GM18511 (cell line): Measurements from ENCODE around the gene RHOV.
A peak's percentile ranks its signal among the peaks of the same experiment; 100 is the strongest.

Experiments used
- ATAC-seq: cut with Tn5 transposase; IDR thresholded peaks from one replicate; pipeline ENCODE4 v1.9.1; 2021; ENCODE audit warnings: mild to moderate bottlenecking, moderate library complexity; ENCODE audit not compliant: unreplicated experiment

RHOV gene

DNA sequence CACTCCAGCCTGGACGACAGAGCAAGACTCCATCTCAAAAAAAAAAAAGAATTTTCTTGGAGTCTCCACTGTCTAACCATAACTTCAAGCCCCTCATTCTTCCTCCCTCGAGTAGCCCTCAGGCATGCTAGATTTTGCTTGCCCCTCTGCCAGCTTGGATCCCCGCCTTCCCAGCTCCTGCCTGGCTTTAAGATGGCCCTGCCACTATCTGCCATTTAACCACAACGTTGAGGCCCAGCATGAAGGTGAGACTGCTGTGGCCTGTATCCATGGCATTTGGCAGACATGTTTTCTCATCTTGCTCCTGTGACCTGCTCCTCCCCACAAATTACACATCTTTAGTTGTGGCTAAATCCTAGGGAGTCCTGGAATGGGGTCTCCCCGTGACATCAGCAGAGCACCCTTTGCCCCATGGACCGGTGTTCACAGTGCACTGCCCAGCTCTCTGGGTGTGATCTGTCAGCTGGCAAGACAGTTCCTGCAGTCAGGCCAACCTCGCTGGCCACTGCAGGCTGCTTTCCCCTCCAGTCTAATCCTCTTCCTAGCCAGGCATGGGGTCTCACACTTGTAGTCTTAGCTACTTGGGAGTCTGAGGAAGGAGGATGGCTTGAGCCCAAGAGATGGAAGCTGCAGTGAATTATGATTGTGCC lies 30.6 kb upstream of the RHOV start:
- ATAC-seq: no peak

DNA sequence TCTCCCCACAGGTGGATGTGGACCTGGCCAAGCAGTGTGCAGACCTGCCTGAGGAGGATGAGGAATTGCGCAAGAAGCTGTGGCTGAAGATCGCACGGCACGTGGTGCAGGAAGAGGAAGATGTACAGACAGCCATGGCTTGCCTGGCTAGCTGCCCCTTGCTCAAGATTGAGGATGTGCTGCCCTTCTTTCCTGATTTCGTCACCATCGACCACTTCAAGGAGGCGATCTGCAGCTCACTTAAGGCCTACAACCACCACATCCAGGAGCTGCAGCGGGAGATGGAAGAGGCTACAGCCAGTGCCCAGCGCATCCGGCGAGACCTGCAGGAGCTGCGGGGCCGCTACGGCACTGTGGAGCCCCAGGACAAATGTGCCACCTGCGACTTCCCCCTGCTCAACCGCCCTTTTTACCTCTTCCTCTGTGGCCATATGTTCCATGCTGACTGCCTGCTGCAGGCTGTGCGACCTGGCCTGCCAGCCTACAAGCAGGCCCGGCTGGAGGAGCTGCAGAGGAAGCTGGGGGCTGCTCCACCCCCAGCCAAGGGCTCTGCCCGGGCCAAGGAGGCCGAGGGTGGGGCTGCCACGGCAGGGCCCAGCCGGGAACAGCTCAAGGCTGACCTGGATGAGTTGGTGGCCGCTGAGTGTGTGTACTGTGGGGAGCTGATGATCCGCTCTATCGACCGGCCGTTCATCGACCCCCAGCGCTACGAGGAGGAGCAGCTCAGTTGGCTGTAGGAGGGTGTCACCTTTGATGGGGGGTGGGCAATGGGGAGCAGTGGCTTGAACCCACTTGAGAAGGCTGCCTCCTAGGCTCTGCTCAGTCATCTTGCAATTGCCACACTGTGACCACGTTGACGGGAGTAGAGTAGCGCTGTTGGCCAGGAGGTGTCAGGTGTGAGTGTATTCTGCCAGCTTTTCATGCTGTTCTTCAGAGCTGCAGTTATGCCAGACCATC lies 28.8 kb upstream of the RHOV start:
- ATAC-seq: no peak

DNA sequence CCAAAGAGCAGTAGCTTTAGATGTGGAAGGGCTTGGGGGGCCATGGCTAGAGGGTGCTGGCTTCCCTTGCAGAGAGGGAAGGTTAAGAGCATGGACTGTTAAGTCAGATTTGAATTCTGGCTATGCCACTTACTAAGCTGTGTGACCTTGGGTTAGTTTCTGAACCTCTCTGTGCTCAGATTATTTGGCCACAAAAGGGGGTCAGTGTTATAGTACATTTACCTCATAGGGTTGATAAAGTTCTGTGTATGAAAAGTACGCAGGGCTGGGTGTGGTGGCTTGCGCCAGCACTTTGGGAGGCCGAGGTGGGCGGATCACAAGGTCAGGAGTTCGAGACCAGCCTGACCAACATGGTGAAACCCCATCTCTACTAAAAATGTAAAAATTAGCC lies 27.0 kb upstream of the RHOV start:
- no peak for ATAC-seq

DNA sequence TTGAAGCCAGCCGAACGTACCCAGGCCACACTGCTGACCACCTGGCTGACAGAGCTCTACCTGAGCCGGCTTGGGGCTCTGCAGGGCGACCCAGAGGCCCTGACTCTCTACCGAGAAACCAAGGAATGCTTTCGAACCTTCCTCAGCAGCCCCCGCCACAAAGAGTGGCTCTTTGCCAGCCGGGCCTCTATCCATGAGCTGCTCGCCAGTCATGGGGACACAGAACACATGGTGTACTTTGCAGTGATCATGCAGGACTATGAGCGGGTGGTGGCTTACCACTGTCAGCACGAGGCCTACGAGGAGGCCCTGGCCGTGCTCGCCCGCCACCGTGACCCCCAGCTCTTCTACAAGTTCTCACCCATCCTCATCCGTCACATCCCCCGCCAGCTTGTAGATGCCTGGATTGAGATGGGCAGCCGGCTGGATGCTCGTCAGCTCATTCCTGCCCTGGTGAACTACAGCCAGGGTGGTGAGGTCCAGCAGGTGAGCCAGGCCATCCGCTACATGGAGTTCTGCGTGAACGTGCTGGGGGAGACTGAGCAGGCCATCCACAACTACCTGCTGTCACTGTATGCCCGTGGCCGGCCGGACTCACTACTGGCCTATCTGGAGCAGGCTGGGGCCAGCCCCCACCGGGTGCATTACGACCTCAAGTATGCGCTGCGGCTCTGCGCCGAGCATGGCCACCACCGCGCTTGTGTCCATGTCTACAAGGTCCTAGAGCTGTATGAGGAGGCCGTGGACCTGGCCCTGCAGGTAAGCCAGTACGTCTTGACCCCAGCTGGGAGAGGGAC lies 26.4 kb upstream of the RHOV start:
- no peak for ATAC-seq

DNA sequence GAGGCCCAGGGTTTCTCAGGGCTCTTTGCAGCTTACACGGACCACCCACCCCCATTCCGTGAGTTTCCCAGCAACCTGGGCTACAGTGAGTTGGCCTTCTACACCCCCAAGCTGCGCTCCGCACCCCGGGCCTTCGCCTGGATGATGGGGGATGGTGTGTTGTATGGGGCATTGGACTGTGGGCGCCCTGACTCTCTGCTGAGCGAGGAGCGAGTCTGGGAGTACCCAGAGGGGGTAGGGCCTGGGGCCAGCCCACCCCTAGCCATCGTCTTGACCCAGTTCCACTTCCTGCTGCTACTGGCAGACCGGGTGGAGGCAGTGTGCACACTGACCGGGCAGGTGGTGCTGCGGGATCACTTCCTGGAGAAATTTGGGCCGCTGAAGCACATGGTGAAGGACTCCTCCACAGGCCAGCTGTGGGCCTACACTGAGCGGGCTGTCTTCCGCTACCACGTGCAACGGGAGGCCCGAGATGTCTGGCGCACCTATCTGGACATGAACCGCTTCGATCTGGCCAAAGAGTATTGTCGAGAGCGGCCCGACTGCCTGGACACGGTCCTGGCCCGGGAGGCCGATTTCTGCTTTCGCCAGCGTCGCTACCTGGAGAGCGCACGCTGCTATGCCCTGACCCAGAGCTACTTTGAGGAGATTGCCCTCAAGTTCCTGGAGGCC lies 25.6 kb upstream of the RHOV start:
- no peak for ATAC-seq

DNA sequence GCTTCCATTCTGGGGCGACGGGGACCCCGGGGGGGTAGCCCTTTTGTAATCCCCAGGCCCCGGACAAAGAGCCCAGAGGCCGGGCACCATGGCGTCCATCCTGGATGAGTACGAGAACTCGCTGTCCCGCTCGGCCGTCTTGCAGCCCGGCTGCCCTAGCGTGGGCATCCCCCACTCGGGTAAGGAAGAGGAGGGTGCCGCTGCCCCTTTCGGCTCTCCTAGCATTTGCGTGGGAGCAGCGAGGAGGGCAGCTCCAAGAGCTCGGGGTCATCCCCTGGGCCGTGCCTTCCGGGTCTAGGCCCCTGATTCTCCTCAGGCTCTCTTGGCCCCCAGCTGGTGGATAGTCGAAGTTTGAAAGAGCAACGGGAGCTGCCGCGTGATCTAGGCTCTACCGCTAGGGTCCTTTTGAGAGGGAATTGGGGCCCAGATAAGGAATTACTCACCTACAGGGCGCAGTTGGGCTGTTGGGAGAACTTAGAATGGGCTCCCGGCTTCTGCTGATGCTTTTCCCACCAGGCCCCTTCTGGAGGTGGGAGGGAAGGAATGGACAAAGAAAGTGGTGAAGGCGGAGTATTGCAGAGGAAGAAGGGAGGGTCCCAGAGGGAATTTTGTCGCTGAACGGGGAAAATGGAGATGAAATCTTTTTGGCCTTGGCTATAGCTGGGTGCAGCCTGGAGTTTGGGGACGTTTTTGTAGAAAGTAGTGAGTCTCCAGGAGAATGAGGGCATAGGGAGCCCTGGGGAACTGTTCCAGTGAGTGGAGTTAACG lies 20.8 kb upstream of the RHOV start:
- peak; percentile 57 for ATAC-seq

DNA sequence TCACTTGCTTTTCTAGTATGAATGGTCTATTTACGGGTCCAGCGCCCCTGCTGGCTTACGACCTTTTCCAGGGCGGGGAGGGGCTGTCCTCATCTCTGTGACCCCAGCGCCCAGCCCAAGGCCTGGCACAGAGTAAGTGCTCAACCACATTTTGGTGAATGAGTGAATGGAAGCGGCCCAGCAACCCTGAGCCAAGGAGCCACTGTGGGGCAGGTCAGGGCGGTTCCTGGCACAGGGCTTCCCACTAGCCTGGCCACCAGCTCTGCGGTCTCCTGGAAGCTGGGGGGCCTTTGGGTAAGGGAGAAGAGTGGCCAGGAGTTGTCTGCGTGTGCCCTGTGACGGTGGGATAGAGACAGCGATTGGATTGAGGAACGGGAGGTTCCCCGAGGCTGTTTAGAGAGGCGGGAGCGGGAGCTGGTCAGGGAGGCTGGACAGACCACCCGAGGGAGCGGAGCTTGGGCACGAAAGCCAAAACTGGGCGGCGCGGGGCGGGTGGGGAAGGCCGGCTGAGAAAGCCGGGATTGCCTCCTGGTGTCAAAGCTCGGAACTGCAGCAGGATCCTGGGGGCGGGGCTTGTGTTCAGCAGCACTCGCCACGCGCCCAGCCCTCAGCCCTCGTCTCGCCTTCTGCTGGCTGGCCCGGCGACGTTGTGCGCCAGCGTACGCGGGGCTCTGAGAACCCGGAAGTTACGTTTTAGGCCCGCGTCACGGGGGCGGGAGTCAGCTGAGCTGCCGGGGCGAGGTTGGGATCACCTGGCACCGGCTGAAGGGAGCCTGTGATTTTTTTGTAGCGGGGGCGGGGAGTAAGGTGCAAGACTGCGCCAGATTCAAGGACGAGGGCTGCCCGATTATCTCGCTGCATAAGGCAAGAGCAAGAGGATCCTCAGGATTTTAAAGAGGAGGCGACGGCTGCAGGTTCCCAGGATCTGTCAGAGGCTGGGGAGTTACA lies 20.0 kb upstream of the RHOV start, which contains the start of gene VPS18:
VPS18 (plus strand) TSS at position 718 of the 948 bp plus-strand sequence. CDS start 319 bp downstream, outside the sequence.
- ATAC-seq: peak; percentile 93

DNA sequence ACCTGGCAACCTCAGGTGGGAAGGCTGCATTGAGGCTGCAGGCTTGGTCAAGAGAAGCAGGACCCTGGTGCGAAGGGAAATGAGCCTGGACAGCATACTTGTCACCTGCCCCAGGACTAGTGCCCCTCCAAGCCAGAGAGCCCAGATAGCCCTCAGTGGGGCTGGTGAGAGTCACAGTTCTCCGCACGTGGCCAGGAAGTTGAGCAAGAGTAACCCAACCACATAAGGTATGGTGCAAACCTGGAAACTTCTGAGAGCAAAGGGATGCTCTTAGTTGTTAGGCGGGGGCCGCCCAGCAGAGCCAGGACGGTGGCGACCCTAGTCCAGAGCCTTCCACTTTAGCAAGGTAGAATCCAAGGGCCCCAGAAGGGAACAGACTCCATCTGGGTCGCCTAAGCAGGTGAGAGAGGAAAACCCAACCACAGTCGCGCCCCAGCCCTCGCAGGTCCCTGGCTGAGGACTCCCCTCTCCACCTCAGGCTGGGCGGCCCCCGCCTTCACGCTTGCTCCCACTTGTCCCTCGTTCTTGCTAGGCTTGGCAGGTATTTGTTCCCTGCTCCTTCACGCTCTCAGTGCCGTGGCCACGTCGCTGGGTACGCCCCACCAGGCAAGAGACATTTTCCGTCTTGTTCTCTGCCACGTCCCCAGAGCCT lies 19.1 kb upstream of the RHOV start:
- ATAC-seq: no peak

DNA sequence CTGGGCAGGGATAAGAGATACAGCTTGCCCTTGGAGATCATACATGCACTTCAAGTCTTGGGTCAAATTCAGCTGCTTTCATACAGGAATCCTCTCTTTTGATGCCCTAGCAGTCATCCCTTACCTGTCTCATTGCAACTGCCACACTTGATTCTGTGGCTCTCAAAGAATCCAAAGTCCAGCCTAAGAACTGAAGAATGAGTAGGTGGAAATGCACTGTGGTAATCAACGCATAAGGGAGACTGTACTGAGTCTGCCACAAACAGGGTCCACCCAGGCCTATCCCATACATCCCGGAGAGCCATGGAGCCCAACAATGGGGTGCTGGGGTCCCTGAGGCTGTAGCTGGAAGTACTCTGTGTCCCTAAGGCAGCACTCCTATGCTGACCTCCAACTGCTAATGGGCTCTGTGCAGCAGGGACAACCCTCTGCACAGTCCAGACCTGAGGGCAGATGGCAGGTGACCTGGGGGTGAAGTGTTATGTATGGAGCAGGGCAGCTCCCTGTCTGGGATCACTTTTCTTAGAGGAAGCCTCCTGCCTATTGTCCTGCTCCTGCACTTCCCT lies 18.5 kb upstream of the RHOV start:
- ATAC-seq: no peak

DNA sequence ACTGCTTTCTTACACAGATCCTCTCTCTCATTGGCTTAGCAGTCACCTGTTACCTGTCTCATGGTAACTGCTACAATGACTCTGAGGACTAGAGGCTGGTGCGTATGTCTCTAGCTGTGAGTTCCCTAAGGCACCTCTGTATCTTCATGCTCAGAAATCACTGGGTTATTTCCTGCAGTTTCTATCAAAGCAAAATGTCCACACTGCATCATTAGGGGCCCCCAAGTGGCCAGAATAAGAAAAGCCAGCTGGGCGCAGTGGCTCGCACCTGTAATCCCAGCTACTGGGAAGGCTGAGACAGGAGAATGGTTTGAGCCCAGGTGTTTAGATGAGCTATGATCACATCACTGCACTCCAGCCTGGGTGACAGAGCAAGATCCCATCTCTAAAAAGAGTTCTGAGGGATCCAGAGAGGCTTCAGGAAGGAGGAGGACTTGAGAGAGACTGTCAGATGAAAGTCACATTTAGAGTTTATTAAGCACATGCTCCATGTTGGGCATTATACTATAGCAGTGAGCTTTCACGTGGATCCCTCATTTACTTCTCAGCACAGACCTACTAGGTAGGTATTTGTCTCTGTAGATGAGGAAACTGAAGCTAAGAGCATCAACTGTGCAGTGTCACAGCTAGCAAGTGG lies 17.9 kb upstream of the RHOV start:
- ATAC-seq: no peak

DNA sequence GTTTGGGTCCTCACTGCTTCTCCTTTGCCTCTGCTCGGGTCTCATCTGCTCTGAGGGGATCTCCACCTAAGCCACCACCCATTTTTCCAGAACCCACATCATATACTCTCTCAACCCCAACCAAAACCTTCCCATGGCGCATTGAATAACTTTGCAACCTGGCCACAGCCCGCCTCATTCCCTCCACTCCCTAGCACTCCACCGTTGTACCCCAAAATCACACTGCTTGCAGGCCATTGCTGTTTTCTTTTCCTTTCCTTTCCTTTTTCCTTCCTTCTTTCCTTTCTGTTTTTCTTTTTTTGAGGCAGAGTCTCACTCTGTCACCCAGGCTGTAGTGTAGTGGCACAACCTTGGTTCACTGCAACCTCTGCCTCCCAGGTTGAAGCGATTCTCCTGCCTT lies 17.1 kb upstream of the RHOV start:
- no peak for ATAC-seq

DNA sequence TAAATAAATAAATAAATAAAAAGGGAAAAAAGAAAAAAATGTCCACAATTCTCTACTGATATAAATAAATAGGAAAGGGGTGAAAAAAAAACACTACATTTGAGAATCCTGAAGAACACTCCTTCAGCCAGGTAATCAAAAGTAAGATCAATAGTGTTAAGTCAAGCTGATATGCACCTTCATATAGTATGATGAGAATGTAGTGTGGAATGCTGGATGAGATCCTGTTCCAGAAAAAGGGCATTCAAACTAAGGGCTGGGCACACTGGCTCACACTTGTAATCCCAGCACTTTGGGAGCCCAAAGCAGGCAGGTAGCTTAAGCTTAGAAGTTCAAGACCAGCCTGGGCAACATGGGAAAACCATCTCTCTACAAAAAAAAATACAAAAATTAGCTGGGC lies 15.1 kb upstream of the RHOV start:
- ATAC-seq: no peak

DNA sequence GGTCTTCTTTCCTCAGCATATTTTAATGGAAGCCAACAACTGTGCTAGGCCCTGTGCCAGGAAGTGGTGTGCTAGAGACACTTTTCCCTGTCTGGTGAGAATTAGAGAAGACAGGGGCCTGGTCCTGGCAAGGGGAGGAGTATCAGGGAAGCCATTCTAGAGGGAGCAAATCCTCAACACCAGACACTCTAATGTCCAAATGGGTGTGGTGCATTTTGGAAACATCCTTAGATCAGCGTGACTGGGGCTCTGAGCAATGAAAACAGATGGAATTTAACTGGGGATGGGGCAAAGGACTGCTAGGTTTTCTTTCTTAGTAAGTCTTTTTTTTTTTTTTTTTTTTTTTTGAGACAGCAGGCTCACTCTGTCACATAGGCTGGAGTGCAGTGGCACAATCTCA lies 12.6 kb upstream of the RHOV start:
- ATAC-seq: no peak

DNA sequence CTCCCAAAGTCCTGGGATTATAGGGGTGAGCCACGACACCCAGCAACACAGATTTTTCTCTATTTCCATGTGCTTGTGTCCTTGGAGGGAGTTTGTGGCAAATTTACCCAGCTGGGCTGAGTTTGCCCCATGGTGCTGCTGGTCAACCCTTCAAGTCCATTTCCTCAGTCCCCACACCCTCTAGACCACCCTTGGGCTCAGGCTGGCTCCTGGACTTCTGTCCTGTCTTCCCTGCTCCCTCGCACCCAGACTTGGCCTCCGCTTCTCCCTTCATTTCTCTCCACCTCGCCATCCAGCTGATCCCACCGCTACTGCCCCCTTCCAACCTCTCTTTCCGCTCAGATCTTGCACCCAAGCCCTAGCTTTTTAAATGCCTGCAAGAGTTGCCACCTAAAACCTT lies 7.3 kb upstream of the RHOV start:
- no peak for ATAC-seq

DNA sequence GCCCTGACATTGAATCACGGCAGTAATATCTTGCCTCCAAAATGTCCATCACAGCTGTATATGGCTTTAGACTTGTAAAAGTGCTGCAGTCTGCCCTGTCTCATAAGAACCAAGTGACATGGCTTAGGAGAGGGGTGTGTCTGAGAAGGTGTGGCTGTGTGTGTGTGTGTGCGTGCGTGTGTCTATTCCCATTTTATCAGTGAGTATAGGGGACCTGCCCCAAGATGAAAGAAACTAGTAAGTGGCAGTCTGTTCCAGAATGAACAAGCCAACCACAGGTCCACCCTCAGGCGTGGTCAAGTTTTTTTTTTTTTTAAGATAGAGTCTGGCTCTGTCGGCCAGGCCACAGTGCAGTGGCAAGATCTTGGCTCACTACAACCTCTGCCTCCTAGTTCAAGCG lies 5.6 kb upstream of the RHOV start:
- no peak for ATAC-seq

DNA sequence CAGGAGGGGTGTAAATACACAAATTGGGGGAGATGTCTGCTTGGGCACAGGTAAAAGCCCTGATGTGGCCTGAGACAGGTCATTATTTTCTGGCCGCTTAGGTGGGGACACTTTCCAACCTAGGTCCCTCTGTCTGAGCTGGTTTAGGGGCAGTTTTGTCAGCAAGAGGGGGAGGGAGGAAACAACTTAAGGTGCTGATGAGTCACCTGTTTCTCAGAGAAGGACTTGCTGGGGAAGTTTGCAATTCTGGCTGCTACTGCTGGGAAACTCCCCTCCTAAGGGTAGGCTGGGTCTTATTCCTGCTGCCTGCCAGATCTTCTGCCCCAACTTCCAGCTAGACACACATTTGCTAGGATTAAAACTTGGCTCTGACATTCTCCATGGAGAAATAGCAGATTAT lies 4.8 kb upstream of the RHOV start:
- ATAC-seq: no peak

DNA sequence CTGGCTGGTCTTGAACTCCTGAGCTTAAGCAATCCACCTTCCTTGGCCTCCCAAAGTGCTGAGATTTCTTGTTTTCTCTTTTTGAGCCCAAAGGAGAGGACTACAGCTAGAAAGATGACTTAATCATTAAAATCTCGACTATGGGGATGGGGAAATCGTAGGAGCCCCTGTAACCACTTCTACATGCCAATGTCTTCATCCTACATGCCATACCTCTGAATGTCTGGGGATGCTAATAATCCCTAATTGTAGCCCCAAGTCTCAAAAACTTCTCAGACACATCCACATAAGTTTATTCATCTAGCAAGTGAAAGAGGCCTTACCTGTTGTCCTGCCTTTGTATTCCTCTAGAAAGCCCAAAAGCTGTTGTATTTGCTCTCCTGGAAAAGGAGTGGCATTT lies 3.7 kb upstream of the RHOV start:
- ATAC-seq: no peak
